ENCODE measurements around the gene OR7G1. TPM values are rescaled to one million over a fixed set of nuclear protein-coding genes. Genes with fewer than 3 reads are reported as not detected.

Gene OR7G1
- total and polyA plus RNA-seq, 2 of the 8 experiments (the other 6 are each of a cell fraction or from before 2014, with no cell fraction given) = not detected

Small RNA genes within 50 kb of the gene (small RNA-seq; reads per million reads assigned to genes)
- gene OR1M4P (ENCODE audit: insufficient read depth) = not detected

Other genes with a start within 250 kb of the OR7G1 start
- gene MUC16, start 105.4 kb downstream of the OR7G1 start, total RNA-seq (2021; fragmentation: NEBNext Ultra II Directional; extraction: Animal tissue kit (Norgen Biotek cat#: 25700)) = 0.17 and 0.25 TPM in 2 replicates
- 0.60 and 0.72 TPM in 2 replicates for gene MUC16, start 105.4 kb downstream of the OR7G1 start, polyA plus RNA-seq (2011; rRNA removed)
- gene OR1M1, start 28.7 kb downstream of the OR7G1 start, total RNA-seq (2021; fragmentation: NEBNext Ultra II Directional; extraction: Animal tissue kit (Norgen Biotek cat#: 25700)) = not detected in 2 replicates
- 0.12 TPM in 1 of 2 replicates, not detected in the other for gene OR1M1, start 28.7 kb downstream of the OR7G1 start, polyA plus RNA-seq (2011; rRNA removed)
- not detected in 2 replicates for gene OR7G2, start 8.3 kb downstream of the OR7G1 start, total RNA-seq (2021; fragmentation: NEBNext Ultra II Directional; extraction: Animal tissue kit (Norgen Biotek cat#: 25700))
- gene OR7G2, start 8.3 kb downstream of the OR7G1 start, polyA plus RNA-seq (2011; rRNA removed) = not detected in 2 replicates
- not detected in 2 replicates for gene OR7G3, start 11.2 kb upstream of the OR7G1 start, total RNA-seq (2021; fragmentation: NEBNext Ultra II Directional; extraction: Animal tissue kit (Norgen Biotek cat#: 25700))
- gene OR7G3, start 11.2 kb upstream of the OR7G1 start, polyA plus RNA-seq (2011; rRNA removed) = not detected in 2 replicates
- 41.5 and 42.1 TPM in 2 replicates for gene ZNF317, start 24.6 kb upstream of the OR7G1 start, total RNA-seq (2021; fragmentation: NEBNext Ultra II Directional; extraction: Animal tissue kit (Norgen Biotek cat#: 25700))
- 20.2 and 22.6 TPM in 2 replicates for gene ZNF317, start 24.6 kb upstream of the OR7G1 start, polyA plus RNA-seq (2011; rRNA removed)
- gene OR7D2, start 63.2 kb upstream of the OR7G1 start, total RNA-seq (2021; fragmentation: NEBNext Ultra II Directional; extraction: Animal tissue kit (Norgen Biotek cat#: 25700)) = not detected in 2 replicates
- gene OR7D2, start 63.2 kb upstream of the OR7G1 start, polyA plus RNA-seq (2011; rRNA removed) = 0.02 and 0.06 TPM in 2 replicates
- not detected in 2 replicates for gene OR7D4, start 103.8 kb upstream of the OR7G1 start, total RNA-seq (2021; fragmentation: NEBNext Ultra II Directional; extraction: Animal tissue kit (Norgen Biotek cat#: 25700))
- not detected in 2 replicates for gene OR7D4, start 103.8 kb upstream of the OR7G1 start, polyA plus RNA-seq (2011; rRNA removed)
- not detected in 2 replicates for gene OR7E24, start 135.2 kb upstream of the OR7G1 start, total RNA-seq (2021; fragmentation: NEBNext Ultra II Directional; extraction: Animal tissue kit (Norgen Biotek cat#: 25700))
- gene OR7E24, start 135.2 kb upstream of the OR7G1 start, polyA plus RNA-seq (2011; rRNA removed) = not detected in 2 replicates
- 3.3 and 3.7 TPM in 2 replicates for gene ZNF699, start 194.1 kb upstream of the OR7G1 start, total RNA-seq (2021; fragmentation: NEBNext Ultra II Directional; extraction: Animal tissue kit (Norgen Biotek cat#: 25700))
- gene ZNF699, start 194.1 kb upstream of the OR7G1 start, polyA plus RNA-seq (2011; rRNA removed) = 1.00 and 1.0 TPM in 2 replicates
- 17.6 and 19.0 TPM in 2 replicates for gene ZNF559, start 208.4 kb upstream of the OR7G1 start, total RNA-seq (2021; fragmentation: NEBNext Ultra II Directional; extraction: Animal tissue kit (Norgen Biotek cat#: 25700))
- 3.2 and 10.2 TPM in 2 replicates for gene ZNF559, start 208.4 kb upstream of the OR7G1 start, polyA plus RNA-seq (2011; rRNA removed)
- gene ZNF177, start 247.2 kb upstream of the OR7G1 start, total RNA-seq (2021; fragmentation: NEBNext Ultra II Directional; extraction: Animal tissue kit (Norgen Biotek cat#: 25700)) = 5.9 and 7.7 TPM in 2 replicates
- gene ZNF177, start 247.2 kb upstream of the OR7G1 start, polyA plus RNA-seq (2011; rRNA removed) = 2.1 and 3.1 TPM in 2 replicates

Data from H1 (cell line).